ENCODE results near the gene CCDC92B. TPM values are rescaled to one million over a fixed set of nuclear protein-coding genes. Genes with fewer than 3 reads are reported as not detected.
A peak's percentile ranks its signal among the peaks of the same experiment; 100 is the strongest.

CCDC92B gene
- total and polyA plus RNA-seq, 8 donors, result 0.12 to 1.7 (median 0.48) TPM; not detected in 5

DNA sequence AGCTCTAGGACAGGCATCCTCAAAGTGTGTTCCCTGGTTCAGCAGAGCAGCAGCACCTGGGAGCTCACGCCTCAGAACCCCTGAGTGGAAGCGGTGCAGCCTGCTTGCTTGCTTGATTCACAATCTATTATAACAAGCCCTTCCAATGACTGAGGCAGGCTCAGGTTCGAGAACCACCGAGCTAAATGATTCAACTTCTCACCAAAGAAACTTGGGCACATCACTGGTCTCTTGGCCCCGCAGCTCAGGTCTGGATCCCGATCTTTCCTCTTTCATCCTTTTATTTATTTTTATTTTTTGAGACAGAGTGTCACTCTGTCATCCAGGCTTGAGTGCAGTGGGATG, 62.4 kb downstream of the CCDC92B start:
- WGBS, 5 donors, result 82 to 91% (median 87%) methylated on average over 5 to 6 of the region's 6 CpGs
- Histone ChIP-seq H3K9me3 (no peaks in the 10 kb centered on the region), H3K4me1 (peaks cover 22 to 69% (median 50%) of the 10 kb centered on the region in 4 donors), H3K36me3 (peaks cover 23 to 57% (median 42%) of the 10 kb centered on the region in 4 donors), H3K4me3 (no peak overlapping the region), H3K27ac (peak overlapping the region in 3 of 5 donors; percentile 1 to 52 (median 50)), H3K27me3 (no peaks in the 10 kb centered on the region)
- no peak for TF ChIP-seq POLR2AphosphoS5 (IDR thresholded peaks at IDR 0.05)
- TF ChIP-seq, protein P1, sequence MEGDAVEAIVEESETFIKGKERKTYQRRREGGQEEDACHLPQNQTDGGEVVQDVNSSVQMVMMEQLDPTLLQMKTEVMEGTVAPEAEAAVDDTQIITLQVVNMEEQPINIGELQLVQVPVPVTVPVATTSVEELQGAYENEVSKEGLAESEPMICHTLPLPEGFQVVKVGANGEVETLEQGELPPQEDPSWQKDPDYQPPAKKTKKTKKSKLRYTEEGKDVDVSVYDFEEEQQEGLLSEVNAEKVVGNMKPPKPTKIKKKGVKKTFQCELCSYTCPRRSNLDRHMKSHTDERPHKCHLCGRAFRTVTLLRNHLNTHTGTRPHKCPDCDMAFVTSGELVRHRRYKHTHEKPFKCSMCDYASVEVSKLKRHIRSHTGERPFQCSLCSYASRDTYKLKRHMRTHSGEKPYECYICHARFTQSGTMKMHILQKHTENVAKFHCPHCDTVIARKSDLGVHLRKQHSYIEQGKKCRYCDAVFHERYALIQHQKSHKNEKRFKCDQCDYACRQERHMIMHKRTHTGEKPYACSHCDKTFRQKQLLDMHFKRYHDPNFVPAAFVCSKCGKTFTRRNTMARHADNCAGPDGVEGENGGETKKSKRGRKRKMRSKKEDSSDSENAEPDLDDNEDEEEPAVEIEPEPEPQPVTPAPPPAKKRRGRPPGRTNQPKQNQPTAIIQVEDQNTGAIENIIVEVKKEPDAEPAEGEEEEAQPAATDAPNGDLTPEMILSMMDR (IDR thresholded peaks at IDR 0.05), result no peak
- TF ChIP-seq POLR2A (IDR thresholded peaks at IDR 0.05), result no peak
- TF ChIP-seq EP300 (IDR thresholded peaks at IDR 0.05), result no peak
- no peak for DNase-seq
- intact Hi-C loops (cut with DNase I; ENCODE audit: low total_unique reads), result no loop called here

DNA sequence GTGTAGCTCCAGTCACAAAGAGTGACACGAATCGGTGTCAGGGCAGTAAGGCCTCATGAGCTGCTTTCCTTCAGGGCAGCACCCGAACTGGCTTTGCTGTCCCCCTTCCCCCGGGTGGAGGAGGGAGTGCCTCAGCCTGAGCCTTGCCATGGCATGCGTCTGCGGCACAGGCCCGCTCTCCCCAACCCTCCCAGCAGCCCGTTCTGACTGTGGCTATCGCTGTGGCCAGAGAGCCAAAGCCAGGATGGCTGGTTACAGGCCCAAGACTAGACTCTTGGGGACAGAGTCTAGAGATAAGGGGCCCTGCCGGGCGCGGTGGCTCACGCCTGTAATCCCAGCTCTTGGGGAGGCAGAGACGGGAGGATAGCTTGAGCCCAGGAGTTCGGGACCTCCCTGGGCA, 63.8 kb downstream of the CCDC92B start:
- Histone ChIP-seq H3K9me3 (no peaks in the 10 kb centered on the region), H3K36me3 (peaks cover 16 to 57% (median 42%) of the 10 kb centered on the region in 4 donors), H3K4me3 (no peak overlapping the region), H3K27me3 (no peaks in the 10 kb centered on the region), H3K4me1 (peaks cover 22 to 71% (median 50%) of the 10 kb centered on the region in 4 donors), H3K27ac (no peak overlapping the region)
- intact Hi-C loops (cut with DNase I; ENCODE audit: low total_unique reads), result no loop called here
- WGBS, 5 donors, result 79 to 87% (median 83%) methylated on average over 14 to 15 of the region's 15 CpGs
- no peak for DNase-seq
- no peak for TF ChIP-seq EP300 (IDR thresholded peaks at IDR 0.05)
- TF ChIP-seq, protein P1 (IDR thresholded peaks at IDR 0.05), result no peak
- no peak for TF ChIP-seq POLR2AphosphoS5 (IDR thresholded peaks at IDR 0.05)
- TF ChIP-seq POLR2A (IDR thresholded peaks at IDR 0.05), result no peak

DNA sequence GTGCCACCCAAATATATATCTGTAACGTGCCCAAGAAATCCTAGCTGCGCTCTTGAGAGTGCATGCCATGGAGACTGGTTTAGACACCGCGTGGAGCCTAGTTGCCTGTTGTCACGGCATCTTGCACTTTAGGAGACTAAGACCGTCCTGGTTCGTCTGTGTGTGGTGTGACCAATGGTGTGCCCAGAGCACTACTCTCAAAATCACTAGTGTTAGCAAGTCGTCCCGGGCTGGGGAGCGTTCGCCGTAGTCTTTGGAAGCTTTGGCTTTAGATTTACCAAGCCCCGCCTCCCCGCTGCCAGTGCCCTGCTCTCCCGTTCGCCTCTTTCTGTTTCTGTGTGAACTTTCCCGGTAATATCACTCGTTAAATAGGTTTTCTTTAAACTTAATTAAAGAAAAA, 64.9 kb downstream of the CCDC92B start:
- TF ChIP-seq, protein P1 (IDR thresholded peaks at IDR 0.05), result no peak
- TF ChIP-seq POLR2A (IDR thresholded peaks at IDR 0.05) (no peak), EP300 (IDR thresholded peaks at IDR 0.05) (no peak), POLR2AphosphoS5 (IDR thresholded peaks at IDR 0.05) (no peak)
- Histone ChIP-seq H3K27me3 (no peaks in the 10 kb centered on the region), H3K4me1 (peaks cover 20 to 63% (median 48%) of the 10 kb centered on the region in 4 donors), H3K4me3 (no peak overlapping the region), H3K9me3 (no peaks in the 10 kb centered on the region), H3K27ac (no peak overlapping the region), H3K36me3 (peaks cover 22 to 59% (median 44%) of the 10 kb centered on the region in 4 donors)
- 91 to 95% (median 94%) methylated on average over 18 of the region's 18 CpGs for WGBS, 5 donors
- no peak for DNase-seq
- intact Hi-C loops (cut with DNase I; ENCODE audit: low total_unique reads), result no loop called here

DNA sequence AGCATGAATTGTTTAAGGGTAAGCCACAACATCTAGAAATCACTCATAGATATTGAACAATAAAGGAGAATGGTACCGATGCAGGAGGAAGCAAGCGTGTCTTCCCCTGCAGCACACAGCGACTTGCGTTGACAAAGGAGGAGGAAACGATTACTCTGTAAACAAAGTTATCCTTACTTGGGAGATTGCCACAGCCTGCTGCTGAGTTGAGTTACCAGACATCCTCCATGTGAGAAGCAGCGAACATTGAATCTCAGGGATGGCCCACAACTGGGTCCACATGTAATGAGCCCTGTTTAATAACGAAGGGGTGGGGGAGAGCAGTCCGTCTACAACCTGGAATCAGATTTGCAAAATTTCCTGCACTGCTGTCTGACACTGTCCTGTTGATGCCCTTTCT, 65.5 kb downstream of the CCDC92B start:
- no peaks in the 10 kb centered on the region for H3K9me3 ChIP-seq
- no peak overlapping the region for H3K4me3 ChIP-seq
- no peak for TF ChIP-seq POLR2A (IDR thresholded peaks at IDR 0.05)
- TF ChIP-seq POLR2AphosphoS5 (IDR thresholded peaks at IDR 0.05), result peak; percentile 26 to 82 (median 49)
- TF ChIP-seq EP300 (IDR thresholded peaks at IDR 0.05), result no peak
- peaks cover 22 to 59% (median 47%) of the 10 kb centered on the region in 4 donors for H3K36me3 ChIP-seq
- H3K27me3 ChIP-seq, result no peaks in the 10 kb centered on the region
- no peak overlapping the region for H3K27ac ChIP-seq
- 20 to 34% (median 23%) methylated on average over 8 of the region's 8 CpGs for WGBS, 5 donors
- intact Hi-C loops (cut with DNase I; ENCODE audit: low total_unique reads), result no loop called here
- DNase-seq, result peak in 1 of 2 donors; percentile 71
- peaks cover 16 to 57% (median 44%) of the 10 kb centered on the region in 4 donors for H3K4me1 ChIP-seq

- H3K27ac ChIP-seq, result no peak overlapping the region
- peaks cover 13 to 41% (median 29%) of the 10 kb centered on the region in 4 donors for H3K4me1 ChIP-seq
- 47 to 62% (median 55%) methylated on average over 3 of the region's 3 CpGs for WGBS, 5 donors
- H3K36me3 ChIP-seq, result peaks cover 38 to 75% (median 62%) of the 10 kb centered on the region in 4 donors
- no peak overlapping the region for H3K4me3 ChIP-seq
- H3K27me3 ChIP-seq, result no peaks in the 10 kb centered on the region
- no peak for DNase-seq
- H3K9me3 ChIP-seq, result no peaks in the 10 kb centered on the region
- TF ChIP-seq EP300 (IDR thresholded peaks at IDR 0.05) (no peak), POLR2AphosphoS5 (IDR thresholded peaks at IDR 0.05) (no peak), POLR2A (IDR thresholded peaks at IDR 0.05) (no peak)
- TF ChIP-seq, protein P1 (IDR thresholded peaks at IDR 0.05), result no peak
- intact Hi-C loops (cut with DNase I; ENCODE audit: low total_unique reads), result no loop called here
Measured at GRCh38 chr17:2682176-2682938, 67.1 kb downstream of the CCDC92B start.

All from stomach (tissue), 9 donors.